Measurements from ENCODE around the gene XPO4. TPM values are rescaled to one million over a fixed set of nuclear protein-coding genes. Genes with fewer than 3 reads are reported as not detected.
"Not testable (repeated sequence)": the region's sequence is repeated elsewhere in the genome, so short reads cannot be mapped to it uniquely, and the experiment has no call there.

The XPO4 gene
- total and polyA plus RNA-seq, 2 of the 8 experiments (the other 6 are each of a cell fraction or from before 2014, with no cell fraction given), result 11.9 to 33.3 TPM

DNA sequence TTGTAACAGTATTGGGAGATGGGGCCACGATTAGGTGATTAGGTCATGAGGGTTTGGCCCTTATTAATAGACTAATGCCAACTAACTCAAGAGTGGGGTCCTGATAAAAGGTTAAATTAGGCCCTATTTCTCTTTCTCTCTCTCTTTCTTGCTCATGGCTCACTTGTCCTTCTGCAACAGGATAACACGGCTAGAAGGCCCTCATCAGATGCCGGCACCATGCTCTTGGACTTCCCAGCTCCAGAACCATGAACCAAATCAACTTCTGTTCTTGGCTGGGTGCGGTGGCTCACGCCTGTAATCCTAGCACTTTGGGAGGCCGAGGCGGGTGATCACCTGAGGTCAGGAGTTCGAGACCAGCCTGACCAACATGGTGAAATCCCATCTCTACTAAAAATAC, 28.1 kb downstream of the XPO4 start:
- H4K20me1 ChIP-seq (replicated peaks in 1 of 2; ENCODE audit: control insufficient read depth in 1 of 2, insufficient read depth in 2 of 2, low read length in 2 of 2), result not testable (repeated sequence)

More for the DNA sequence above, 28.1 kb downstream of the XPO4 start:
- POLR2A ChIA-PET (ENCODE audit: partially characterized antibody), result interaction anchor here (0.9 kb wide), 1 partner anchor 10 kb away, joined by 3 read pairs; no protein-coding TSS in a partner anchor
- CTCF ChIA-PET (ENCODE audit: partially characterized antibody); H3K23me2 ChIP-seq (ENCODE audit: low read depth, low read length); H2AK5ac ChIP-seq (ENCODE audit: low read depth, low read length); H3K79me1 ChIP-seq (ENCODE audit: low read depth, low read length); H3K23ac ChIP-seq (ENCODE audit: insufficient read length); H2BK15ac ChIP-seq (ENCODE audit: low read length); H3K18ac ChIP-seq (ENCODE audit: extremely low read depth, low read length); H3K27me3 ChIP-seq (replicated peaks in 1 of 4; ENCODE audit: control insufficient read depth in 3 of 4, extremely low read depth in 1 of 4, insufficient read depth in 3 of 4, low read length in 3 of 4); H3K9me3 ChIP-seq (ENCODE audit: insufficient read depth in 2 of 2, low read depth in 1 of 2, low read length in 1 of 2); H3K56ac ChIP-seq (replicated peaks; ENCODE audit: insufficient read length, low read depth, low read length); H3K4me2 ChIP-seq (ENCODE audit: insufficient read depth in 1 of 2, low read depth in 2 of 2, low read length in 2 of 2); H2BK120ac ChIP-seq (replicated peaks; ENCODE audit: low read depth, low read length); H3K14ac ChIP-seq (ENCODE audit: insufficient read length); H2BK5ac ChIP-seq (ENCODE audit: low read depth, low read length); H2BK20ac ChIP-seq (ENCODE audit: low read length); H3K4me1 ChIP-seq (replicated peaks in 1 of 4; ENCODE audit: control insufficient read depth in 3 of 4, insufficient read depth in 4 of 4, low read length in 3 of 4); H3K36me3 ChIP-seq (ENCODE audit: control insufficient read depth in 2 of 4, insufficient read depth in 4 of 4, low read length in 3 of 4); H2BK12ac ChIP-seq (ENCODE audit: low read depth, low read length); H3K4ac ChIP-seq (replicated peaks; ENCODE audit: insufficient read length, low read depth, low read length); H4K8ac ChIP-seq (ENCODE audit: extremely low read depth, insufficient read depth, low read length); H3K9ac ChIP-seq (replicated peaks in 1 of 4; ENCODE audit: extremely low read depth in 1 of 4, low read depth in 3 of 4, low read length in 3 of 4); H3K27ac ChIP-seq (ENCODE audit: low read depth, low read length); FAIRE-seq; H2AFZ ChIP-seq (ENCODE audit: low read length); DNase-seq (ENCODE audit: low read depth in 1 of 2, low spot score in 2 of 2); H4K91ac ChIP-seq (replicated peaks; ENCODE audit: insufficient read length, low read length); H4K5ac ChIP-seq (ENCODE audit: insufficient read length, low read depth, low read length); H3K4me3 ChIP-seq (ENCODE audit: extremely low read depth in 1 of 4, insufficient read depth in 2 of 4, low read depth in 3 of 4, low read length in 4 of 4): not testable (repeated sequence)
- 94% methylated on average over 8 of the region's 8 CpGs; no CpG with 5 or more reads in 1 of the 2 experiments for WGBS, 2 experiments (ENCODE audit: extremely low coverage in 1 of 2, insufficient coverage in 1 of 2, insufficient read length in 1 of 2, insufficient replicate concordance in 2 of 2, low coverage in 1 of 2, low lambda C conversion rate in 2 of 2, missing lambda C conversion rate in 1 of 2)
- peaks cover 20 to 99% of the 10 kb centered on the region in 2 experiments for H3K79me2 ChIP-seq (ENCODE audit: control insufficient read depth in 1 of 2, insufficient read depth in 2 of 2, low read length in 2 of 2)
